Choroid plexus epithelial cell (primary cell): ENCODE measurements around the gene KRT73.

ENCODE experiments used
- DNase-seq: peaks from one replicate; pipeline ENCODE4 v3.0.0-alpha.2; 2010; ENCODE audit warnings: low read depth
- H3K4me3 ChIP-seq: 2 replicates; pipeline ENCODE4 v1.5.1; 2011; ENCODE audit warnings: low read depth, mild to moderate bottlenecking, control low read depth, low read length, moderate library complexity
- CTCF ChIP-seq: conservative IDR thresholded peaks from 2 replicates; pipeline ENCODE4 v1.5.1; 2011; ENCODE audit warnings: low read depth, mild to moderate bottlenecking, control low read depth, inconsistent platforms, low read length, moderate library complexity

Gene KRT73

DNA sequence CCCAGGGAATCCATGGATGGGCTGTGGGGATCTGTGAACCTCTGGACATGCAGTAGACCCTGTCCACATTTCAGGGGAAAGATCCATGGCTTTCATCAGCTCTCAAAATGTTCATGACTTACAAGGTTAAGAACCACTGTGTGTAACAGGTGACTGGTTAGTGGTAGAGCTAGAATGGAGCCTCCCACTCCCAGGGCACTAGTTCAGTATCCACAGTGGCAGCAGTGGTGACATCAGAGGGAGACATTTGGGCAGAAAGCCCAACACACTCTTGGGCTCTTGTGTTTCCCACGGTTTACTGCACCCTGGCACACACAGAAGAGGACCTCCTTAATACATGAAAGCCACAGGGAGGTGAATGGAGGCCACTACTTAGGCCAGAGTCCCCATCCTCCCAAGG is 53.8 kb downstream of the KRT73 start:
- TF ChIP-seq CTCF = no peak
- no peak overlapping the region for H3K4me3 ChIP-seq
- DNase-seq = no peak

GRCh38 chr12:52561880-52562449 is 56.4 kb downstream of the KRT73 start:
- no peak overlapping the region for H3K4me3 ChIP-seq
- peak; percentile 15 for DNase-seq
- peak; percentile 51 for TF ChIP-seq CTCF

DNA sequence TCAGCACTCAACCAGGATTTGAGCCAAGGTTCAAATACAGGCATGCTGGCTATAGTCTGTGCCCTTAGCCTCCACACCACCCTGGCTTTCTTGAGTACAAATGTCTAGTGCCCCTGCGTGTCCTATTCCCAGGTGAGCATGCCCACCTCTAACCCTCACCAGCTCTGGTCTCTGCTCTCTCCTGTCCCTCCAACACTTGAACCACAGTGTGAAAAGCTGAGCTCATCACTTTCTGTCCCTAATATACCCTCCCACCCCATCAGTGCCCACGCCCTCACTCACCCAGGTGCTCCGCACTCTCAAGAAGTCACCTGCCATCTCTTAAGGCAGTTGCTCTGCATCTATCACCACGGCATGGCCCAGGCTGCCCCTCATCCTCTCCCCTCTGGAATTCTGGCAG is 58.4 kb downstream of the KRT73 start:
- no peak for TF ChIP-seq CTCF
- DNase-seq = no peak
- no peak overlapping the region for H3K4me3 ChIP-seq

DNA sequence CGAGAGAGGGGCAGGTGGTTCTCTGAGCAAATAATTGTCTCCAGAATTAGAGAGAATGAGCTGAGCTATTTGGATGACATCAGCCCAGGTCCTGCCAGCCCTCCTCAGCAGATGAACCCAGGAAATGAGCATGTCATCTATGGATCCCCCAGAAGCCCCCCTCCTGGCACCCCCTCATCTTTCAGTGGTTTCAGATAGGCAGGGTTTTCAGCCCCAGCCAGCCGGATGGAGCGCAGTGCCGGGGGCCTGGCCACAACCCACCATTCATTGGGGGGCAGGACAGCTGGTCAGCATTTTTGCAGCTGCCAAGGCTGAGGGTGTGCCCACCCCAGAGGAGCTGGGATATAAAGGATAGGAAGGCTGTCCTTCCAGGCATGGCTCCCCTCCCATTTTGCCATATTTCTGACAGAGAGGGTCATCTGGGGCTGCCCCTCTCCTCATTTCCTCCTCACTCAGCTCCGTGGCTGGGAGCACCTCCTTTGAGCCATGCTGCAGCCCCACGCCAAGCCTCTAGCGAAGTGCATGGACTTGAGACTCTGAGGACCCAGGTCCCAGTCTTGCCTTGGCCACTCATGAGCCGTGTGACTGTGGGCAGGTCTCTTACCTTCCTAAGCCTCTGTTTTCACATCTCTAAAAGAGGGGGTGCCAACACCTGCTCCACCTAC is 59.4 kb downstream of the KRT73 start:
- TF ChIP-seq CTCF = no peak
- DNase-seq = no peak
- H3K4me3 ChIP-seq = no peak overlapping the region
